Fibroblast of villous mesenchyme (primary cell): ENCODE results near the gene POU4F2. TPM values are rescaled to one million over a fixed set of nuclear protein-coding genes. Genes with fewer than 3 reads are reported as not detected.

Experiments
- DNase-seq: peaks from one replicate; pipeline ENCODE4 v3.0.0-alpha.2; 2010; ENCODE audit warnings: low read depth
- H3K4me3 ChIP-seq: 2 replicates; pipeline ENCODE4 v1.5.1; 2011; ENCODE audit warnings: low read depth, mild to moderate bottlenecking, low read length
- total RNA-seq: library from RNA; depleted of rRNA; stranded (reverse); fragments of >200 nt; gene quantifications from 2 replicates; pipeline ENCODE4 v1.2.3, GENCODE V29; 2012
- TF ChIP-seq, protein P1 (sequence below): IDR thresholded peaks from 2 replicates; pipeline ENCODE4 v1.5.1; 2012; ENCODE audit warnings: low read depth, mild to moderate bottlenecking, low read length; ENCODE audit not compliant: insufficient read depth

POU4F2 gene, protein sequence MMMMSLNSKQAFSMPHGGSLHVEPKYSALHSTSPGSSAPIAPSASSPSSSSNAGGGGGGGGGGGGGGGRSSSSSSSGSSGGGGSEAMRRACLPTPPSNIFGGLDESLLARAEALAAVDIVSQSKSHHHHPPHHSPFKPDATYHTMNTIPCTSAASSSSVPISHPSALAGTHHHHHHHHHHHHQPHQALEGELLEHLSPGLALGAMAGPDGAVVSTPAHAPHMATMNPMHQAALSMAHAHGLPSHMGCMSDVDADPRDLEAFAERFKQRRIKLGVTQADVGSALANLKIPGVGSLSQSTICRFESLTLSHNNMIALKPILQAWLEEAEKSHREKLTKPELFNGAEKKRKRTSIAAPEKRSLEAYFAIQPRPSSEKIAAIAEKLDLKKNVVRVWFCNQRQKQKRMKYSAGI
- not detected in 2 replicates for total RNA-seq

DNA sequence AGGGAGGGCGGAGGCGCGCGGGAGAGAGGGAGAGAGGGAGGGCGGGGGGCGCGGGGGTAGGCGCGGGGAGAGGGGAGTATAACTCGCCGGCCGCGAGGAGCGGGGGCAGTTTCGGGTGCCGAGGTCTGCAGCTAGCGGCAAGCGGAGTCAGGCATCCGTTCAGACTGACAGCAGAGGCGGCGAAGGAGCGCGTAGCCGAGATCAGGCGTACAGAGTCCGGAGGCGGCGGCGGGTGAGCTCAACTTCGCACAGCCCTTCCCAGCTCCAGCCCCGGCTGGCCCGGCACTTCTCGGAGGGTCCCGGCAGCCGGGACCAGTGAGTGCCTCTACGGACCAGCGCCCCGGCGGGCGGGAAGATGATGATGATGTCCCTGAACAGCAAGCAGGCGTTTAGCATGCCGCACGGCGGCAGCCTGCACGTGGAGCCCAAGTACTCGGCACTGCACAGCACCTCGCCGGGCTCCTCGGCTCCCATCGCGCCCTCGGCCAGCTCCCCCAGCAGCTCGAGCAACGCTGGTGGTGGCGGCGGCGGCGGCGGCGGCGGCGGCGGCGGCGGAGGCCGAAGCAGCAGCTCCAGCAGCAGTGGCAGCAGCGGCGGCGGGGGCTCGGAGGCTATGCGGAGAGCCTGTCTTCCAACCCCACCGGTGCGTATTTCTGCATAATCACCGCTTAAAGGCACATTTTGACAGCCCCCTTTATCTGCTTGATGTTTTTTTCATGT is at the start of gene POU4F2:
Gene POU4F2 (plus strand): TSS at position 108 of the 720 bp plus-strand sequence. CDS start 248 bp downstream, at position 356.
- TF ChIP-seq, protein P1, sequence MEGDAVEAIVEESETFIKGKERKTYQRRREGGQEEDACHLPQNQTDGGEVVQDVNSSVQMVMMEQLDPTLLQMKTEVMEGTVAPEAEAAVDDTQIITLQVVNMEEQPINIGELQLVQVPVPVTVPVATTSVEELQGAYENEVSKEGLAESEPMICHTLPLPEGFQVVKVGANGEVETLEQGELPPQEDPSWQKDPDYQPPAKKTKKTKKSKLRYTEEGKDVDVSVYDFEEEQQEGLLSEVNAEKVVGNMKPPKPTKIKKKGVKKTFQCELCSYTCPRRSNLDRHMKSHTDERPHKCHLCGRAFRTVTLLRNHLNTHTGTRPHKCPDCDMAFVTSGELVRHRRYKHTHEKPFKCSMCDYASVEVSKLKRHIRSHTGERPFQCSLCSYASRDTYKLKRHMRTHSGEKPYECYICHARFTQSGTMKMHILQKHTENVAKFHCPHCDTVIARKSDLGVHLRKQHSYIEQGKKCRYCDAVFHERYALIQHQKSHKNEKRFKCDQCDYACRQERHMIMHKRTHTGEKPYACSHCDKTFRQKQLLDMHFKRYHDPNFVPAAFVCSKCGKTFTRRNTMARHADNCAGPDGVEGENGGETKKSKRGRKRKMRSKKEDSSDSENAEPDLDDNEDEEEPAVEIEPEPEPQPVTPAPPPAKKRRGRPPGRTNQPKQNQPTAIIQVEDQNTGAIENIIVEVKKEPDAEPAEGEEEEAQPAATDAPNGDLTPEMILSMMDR = no peak
- DNase-seq = no peak
- no peak within 1 kb of the TSS for H3K4me3 ChIP-seq

DNA sequence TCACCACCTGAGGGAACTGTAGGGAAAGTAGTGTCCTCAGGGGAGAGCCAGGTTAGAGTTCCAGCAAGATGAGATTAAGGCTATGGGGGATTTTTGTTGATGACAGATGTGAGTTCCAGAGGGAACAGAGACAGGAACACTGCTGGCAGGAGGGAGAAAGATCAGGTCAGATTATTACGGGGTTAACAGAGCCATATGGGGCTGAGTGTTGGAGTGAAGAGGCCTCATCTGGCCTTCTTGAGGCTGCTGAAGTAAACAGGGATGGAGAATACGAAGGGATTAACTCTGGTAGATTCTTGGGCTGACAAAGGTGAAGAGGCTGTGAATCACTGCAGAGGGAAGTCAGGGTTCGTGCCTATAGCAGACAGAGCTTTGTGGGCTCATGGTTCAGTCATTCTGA is 47.9 kb upstream of the POU4F2 start:
- TF ChIP-seq, protein P1 = no peak
- DNase-seq = no peak
- H3K4me3 ChIP-seq = no peak overlapping the region

DNA sequence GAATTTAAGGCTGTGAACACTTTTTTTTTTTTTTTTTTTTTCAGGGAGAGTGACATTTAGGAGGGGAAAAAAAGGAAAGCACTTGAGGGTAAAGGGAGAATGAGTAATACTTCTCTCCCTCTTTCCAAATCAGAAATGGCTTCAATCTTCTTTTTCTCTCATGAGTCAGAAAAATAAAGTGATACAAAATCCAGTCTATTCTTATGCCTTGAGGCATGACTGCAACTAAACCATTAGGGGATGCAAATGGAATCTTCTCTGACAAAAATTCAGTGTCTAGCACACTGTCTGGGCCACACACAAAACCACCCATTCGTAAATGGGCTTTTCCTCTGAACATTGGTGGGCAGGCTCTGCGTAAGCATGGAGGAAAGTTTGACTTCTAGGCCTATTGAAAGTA is 46.7 kb upstream of the POU4F2 start:
- no peak overlapping the region for H3K4me3 ChIP-seq
- TF ChIP-seq, protein P1 = no peak
- DNase-seq = no peak

DNA sequence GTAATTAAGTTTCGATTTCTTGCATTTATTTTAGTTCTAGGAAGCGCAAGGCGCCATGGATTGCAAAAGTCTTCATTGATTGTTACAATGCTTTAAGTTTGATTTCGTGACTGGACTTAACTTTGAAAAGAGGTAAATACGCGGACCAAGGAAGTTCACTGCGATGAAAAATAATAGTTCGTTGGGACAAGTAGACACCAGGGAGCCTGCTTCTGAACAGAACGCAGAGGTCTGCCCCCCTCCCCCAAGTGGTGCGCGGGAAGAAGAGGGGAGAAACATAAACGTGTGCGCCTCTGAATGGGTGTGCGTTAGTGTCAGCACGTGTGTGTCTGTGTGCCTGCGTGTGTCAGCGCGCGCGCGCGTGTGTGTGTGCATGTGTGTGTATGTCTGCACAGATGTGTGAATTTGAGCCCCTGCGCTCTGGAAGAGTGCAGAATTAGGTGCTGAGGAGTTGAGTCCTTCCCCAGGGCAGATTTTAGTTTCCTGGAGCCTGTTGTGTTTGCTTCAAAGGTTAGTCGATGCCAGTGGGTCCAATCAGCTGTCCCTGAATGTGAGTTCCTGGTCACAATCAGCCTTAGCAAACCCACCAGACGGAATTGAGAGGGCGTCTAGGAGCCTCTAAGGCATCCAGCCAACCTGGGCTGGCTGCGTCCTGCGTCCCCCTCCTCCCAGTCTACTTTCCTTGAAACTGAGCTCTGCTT is 5.8 kb upstream of the POU4F2 start:
- no peak overlapping the region for H3K4me3 ChIP-seq
- TF ChIP-seq, protein P1 = no peak
- DNase-seq = no peak

DNA sequence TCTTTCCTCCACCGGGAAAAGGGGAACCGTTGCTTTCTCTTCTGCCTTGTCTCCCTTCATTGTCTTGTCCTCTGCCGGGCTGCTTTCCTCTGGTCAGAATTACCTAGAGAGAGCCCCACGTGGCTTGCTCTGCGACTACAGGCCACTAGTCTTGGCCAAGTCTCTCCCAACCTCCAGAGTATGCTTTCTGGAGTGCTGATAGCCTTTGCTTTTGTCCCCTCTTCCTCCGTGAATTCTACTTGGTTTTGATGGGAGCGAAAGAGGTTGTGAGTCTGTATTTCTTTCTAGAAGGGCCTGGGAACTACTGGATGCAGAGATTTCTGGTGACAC is 5.3 kb upstream of the POU4F2 start:
- no peak for DNase-seq
- no peak overlapping the region for H3K4me3 ChIP-seq
- TF ChIP-seq, protein P1 = no peak

DNA sequence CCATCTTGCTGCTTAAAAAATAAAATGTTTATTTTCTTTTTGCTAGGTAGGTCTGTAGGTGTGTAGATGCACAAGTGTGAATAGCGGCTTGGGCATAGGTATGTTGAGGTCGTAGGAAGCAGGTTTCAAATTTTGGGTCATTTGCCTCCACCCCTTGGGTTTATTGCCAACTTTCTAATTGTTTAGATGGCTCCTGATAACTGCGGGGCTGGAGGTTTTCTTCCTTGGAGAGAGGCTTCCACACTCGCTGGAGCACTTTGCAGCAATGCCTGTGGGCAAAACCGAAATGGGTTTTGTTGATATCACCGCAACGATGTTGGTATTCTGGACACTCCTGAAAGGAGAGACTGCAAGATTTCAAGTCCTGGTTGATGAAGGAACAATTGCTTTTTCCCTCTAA is 3.9 kb upstream of the POU4F2 start:
- TF ChIP-seq, protein P1 = no peak
- DNase-seq = no peak
- no peak overlapping the region for H3K4me3 ChIP-seq
